SK-N-SH (cell line): ENCODE measurements around the gene GAS6.

Source experiments
- ELF1 ChIP-seq: IDR thresholded peaks from 2 replicates; pipeline ENCODE4 v1.4.0; 2012
- EP300 ChIP-seq, 2 experiments: IDR thresholded peaks; 2 replicates each; pipeline versions ENCODE4 v1.4.0 to v1.6.1; 2012; ENCODE audit warnings: borderline replicate concordance in 1 of 2, low read depth in 1 of 2, low read length in 1 of 2
- EZH2phosphoT487 ChIP-seq: fragments of 200-600 bp; sonication (generic); IDR thresholded peaks from 2 replicates; pipeline ENCODE4 v1.6.1; 2017; ENCODE audit warnings: low read depth, mixed run types, mild to moderate bottlenecking, antibody characterized with exemption, moderate library complexity, borderline replicate concordance
- GATA2 ChIP-seq: sonication (generic); formaldehyde crosslinking; IDR thresholded peaks from 2 replicates; pipeline ENCODE4 v1.5.0; 2020; ENCODE audit warnings: mild to moderate bottlenecking, missing genetic modification reagents
- POLR2AphosphoS5 ChIP-seq: IDR thresholded peaks from 2 replicates; pipeline ENCODE4 v1.6.1; 2012; ENCODE audit warnings: low read depth, low read length
- TAF1 ChIP-seq: IDR thresholded peaks from 2 replicates; pipeline ENCODE4 v1.6.1; 2012; ENCODE audit warnings: low read depth, mild to moderate bottlenecking, low read length, moderate library complexity, borderline replicate concordance
- TCF12 ChIP-seq: IDR thresholded peaks from 2 replicates; pipeline ENCODE4 v1.4.0; 2012
- YY1 ChIP-seq: IDR thresholded peaks from 2 replicates; pipeline ENCODE4 v1.4.0; 2012; ENCODE audit warnings: low read depth, mild to moderate bottlenecking
- TF ChIP-seq, protein P1 (sequence below): fragments of 200-600 bp; sonication (generic); IDR thresholded peaks from 2 replicates; pipeline ENCODE4 v1.6.1; 2017; ENCODE audit warnings: antibody characterized with exemption, mild to moderate bottlenecking, moderate library complexity
- TF ChIP-seq, protein P2 (sequence below): IDR thresholded peaks from 2 replicates; pipeline ENCODE4 v1.4.0; 2012; ENCODE audit warnings: low read depth, borderline replicate concordance
- TF ChIP-seq, protein P3 (sequence below): IDR thresholded peaks from 2 replicates; pipeline ENCODE4 v1.6.1; 2012; ENCODE audit warnings: mild to moderate bottlenecking, low read depth, low read length, moderate library complexity

DNA sequence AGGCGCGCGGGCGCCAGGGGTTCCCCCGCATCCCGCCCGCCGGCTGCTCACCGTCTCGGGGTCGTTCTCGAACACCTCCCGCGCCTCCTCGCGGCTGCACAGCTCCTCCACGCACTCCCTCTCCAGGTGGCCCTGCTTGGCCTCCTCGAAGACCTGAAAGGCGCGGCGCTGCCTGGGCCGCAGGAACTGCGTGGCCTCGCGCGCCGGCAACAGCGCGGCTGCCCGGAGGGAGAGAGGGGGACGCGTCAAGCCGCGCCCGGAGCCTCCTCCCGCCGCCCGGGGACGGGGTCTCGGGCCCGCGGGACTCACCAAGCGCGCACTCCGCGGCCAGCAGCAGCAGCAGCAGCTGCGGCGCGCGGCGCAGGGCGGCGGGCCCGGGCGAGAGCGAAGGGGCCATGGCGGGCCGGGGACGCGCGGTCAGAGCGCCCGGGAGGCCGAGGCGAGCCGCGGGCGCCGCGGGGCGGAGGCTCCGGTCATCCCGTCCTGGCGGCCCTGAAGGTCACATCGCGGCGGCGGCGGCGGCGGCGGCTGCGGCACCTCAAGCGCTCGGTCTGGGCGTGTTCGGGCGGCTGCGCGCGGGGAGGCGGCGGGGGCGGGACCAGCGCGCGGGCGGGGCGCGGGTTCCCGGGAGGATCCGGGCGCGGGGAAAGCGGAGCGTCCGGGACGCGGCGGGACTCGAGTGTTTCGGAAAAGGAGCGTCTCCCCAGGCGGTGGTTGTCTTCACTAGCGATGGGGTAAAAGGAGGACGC lies at the start of gene GAS6:
- no peak for TF ChIP-seq ELF1
- TF ChIP-seq, protein P1, sequence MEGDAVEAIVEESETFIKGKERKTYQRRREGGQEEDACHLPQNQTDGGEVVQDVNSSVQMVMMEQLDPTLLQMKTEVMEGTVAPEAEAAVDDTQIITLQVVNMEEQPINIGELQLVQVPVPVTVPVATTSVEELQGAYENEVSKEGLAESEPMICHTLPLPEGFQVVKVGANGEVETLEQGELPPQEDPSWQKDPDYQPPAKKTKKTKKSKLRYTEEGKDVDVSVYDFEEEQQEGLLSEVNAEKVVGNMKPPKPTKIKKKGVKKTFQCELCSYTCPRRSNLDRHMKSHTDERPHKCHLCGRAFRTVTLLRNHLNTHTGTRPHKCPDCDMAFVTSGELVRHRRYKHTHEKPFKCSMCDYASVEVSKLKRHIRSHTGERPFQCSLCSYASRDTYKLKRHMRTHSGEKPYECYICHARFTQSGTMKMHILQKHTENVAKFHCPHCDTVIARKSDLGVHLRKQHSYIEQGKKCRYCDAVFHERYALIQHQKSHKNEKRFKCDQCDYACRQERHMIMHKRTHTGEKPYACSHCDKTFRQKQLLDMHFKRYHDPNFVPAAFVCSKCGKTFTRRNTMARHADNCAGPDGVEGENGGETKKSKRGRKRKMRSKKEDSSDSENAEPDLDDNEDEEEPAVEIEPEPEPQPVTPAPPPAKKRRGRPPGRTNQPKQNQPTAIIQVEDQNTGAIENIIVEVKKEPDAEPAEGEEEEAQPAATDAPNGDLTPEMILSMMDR = no peak
- TF ChIP-seq EZH2phosphoT487 = no peak
- TF ChIP-seq TAF1 = no peak
- TF ChIP-seq POLR2AphosphoS5 = 0 out of 2 replicates have a peak, but pooled peaks have one; percentile 22
- TF ChIP-seq, protein P2, sequence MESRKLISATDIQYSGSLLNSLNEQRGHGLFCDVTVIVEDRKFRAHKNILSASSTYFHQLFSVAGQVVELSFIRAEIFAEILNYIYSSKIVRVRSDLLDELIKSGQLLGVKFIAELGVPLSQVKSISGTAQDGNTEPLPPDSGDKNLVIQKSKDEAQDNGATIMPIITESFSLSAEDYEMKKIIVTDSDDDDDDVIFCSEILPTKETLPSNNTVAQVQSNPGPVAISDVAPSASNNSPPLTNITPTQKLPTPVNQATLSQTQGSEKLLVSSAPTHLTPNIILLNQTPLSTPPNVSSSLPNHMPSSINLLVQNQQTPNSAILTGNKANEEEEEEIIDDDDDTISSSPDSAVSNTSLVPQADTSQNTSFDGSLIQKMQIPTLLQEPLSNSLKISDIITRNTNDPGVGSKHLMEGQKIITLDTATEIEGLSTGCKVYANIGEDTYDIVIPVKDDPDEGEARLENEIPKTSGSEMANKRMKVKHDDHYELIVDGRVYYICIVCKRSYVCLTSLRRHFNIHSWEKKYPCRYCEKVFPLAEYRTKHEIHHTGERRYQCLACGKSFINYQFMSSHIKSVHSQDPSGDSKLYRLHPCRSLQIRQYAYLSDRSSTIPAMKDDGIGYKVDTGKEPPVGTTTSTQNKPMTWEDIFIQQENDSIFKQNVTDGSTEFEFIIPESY = no peak
- TF ChIP-seq YY1 = no peak
- TF ChIP-seq, protein P3, sequence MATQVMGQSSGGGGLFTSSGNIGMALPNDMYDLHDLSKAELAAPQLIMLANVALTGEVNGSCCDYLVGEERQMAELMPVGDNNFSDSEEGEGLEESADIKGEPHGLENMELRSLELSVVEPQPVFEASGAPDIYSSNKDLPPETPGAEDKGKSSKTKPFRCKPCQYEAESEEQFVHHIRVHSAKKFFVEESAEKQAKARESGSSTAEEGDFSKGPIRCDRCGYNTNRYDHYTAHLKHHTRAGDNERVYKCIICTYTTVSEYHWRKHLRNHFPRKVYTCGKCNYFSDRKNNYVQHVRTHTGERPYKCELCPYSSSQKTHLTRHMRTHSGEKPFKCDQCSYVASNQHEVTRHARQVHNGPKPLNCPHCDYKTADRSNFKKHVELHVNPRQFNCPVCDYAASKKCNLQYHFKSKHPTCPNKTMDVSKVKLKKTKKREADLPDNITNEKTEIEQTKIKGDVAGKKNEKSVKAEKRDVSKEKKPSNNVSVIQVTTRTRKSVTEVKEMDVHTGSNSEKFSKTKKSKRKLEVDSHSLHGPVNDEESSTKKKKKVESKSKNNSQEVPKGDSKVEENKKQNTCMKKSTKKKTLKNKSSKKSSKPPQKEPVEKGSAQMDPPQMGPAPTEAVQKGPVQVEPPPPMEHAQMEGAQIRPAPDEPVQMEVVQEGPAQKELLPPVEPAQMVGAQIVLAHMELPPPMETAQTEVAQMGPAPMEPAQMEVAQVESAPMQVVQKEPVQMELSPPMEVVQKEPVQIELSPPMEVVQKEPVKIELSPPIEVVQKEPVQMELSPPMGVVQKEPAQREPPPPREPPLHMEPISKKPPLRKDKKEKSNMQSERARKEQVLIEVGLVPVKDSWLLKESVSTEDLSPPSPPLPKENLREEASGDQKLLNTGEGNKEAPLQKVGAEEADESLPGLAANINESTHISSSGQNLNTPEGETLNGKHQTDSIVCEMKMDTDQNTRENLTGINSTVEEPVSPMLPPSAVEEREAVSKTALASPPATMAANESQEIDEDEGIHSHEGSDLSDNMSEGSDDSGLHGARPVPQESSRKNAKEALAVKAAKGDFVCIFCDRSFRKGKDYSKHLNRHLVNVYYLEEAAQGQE = no peak
- TF ChIP-seq EP300 (IDR thresholded peaks at IDR 0.05; ENCODE audit: borderline replicate concordance in 1 of 2, low read depth in 1 of 2, low read length in 1 of 2) = no peak
- TF ChIP-seq TCF12 = no peak
- no peak for TF ChIP-seq GATA2 (CRISPR knock-in tag)
